Measurements from ENCODE around the gene ST7. TPM values are rescaled to one million over a fixed set of nuclear protein-coding genes. Genes with fewer than 3 reads are reported as not detected.

Gene ST7
- total and polyA plus RNA-seq, 2 donors (not counting 3 experiments of a cell fraction or from before 2014, with no cell fraction given) = 18.6 to 24.9 TPM

DNA sequence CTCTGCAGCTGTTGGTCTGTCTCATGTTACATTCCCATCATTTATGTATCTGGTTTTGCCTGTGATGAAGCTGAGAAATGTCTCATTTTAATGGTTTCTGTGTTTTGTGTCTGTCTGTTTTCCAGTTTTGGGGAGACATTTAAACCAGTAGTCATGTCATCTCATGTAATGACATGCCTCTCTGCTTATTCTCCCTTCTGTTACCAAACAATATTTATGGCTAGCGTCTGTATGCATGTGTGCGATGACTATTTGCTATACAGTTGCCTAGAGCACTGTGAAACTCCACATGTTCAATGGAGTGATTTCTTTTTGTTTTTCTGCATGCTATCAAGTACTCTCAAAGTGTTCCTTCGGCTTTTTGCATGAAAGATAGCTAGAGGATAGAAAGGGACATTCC is 132.0 kb downstream of the ST7 start:
- POLR2A ChIA-PET = no interaction called here
- peaks cover 1% of the 10 kb centered on the region for H3K79me2 ChIP-seq (ENCODE audit: control insufficient read depth, insufficient read depth, low read length)
- no peak for DNase-seq (ENCODE audit: low read depth, low spot score)
- intact Hi-C loops (cut with micrococcal nuclease) (no loop called here), dilution Hi-C loops (cut with MboI; ENCODE audit: extremely low pct_ligation_motif_present, low sequenced_read_pairs) (no loop called here)
- H3K4me3 ChIP-seq (replicated peaks in 1 of 3; ENCODE audit: insufficient read depth in 1 of 3, low read depth in 1 of 3, low read length in 3 of 3) = no peak overlapping the region
- BruUV-seq (replicated peaks) = no TSS peak
- H3K27ac ChIP-seq (ENCODE audit: insufficient read depth, low read depth, low read length) = no peak overlapping the region
- H3K9me1 ChIP-seq (replicated peaks; ENCODE audit: control insufficient read depth, extremely low read depth, insufficient read depth, low read length) = no peaks in the 10 kb centered on the region
- no peaks in the 10 kb centered on the region for H4K20me1 ChIP-seq (replicated peaks; ENCODE audit: control insufficient read depth, extremely low read depth, insufficient read depth, low read length)
- no peak overlapping the region for H3K9ac ChIP-seq (replicated peaks; ENCODE audit: extremely low read depth, insufficient read depth, low read length)
- no peak for FAIRE-seq
- CTCF ChIA-PET = interaction anchor here (0.7 to 1.9 kb wide), 4 partner anchors 11 to 41 kb away, joined by 3 to 7 read pairs (median 4); no protein-coding TSS in a partner anchor
- H3K36me3 ChIP-seq (ENCODE audit: control insufficient read depth in 2 of 2, extremely low read depth in 1 of 2, insufficient read depth in 2 of 2, low read length in 2 of 2) = no peaks in the 10 kb centered on the region
- no peak overlapping the region for H2AFZ ChIP-seq (ENCODE audit: low read depth, low read length)
- H3K27me3 ChIP-seq (ENCODE audit: control insufficient read depth in 2 of 2, insufficient read depth in 2 of 2, low read length in 2 of 2) = no peaks in the 10 kb centered on the region
- H3K9me3 ChIP-seq (replicated peaks; ENCODE audit: control insufficient read depth, insufficient read depth, low read length) = no peaks in the 10 kb centered on the region
- TF ChIP-seq POLR2A (IDR thresholded peaks at IDR 0.05; ENCODE audit: low read depth, low read length) = no peak
- TF ChIP-seq POLR2AphosphoS5 (IDR thresholded peaks at IDR 0.05; ENCODE audit: insufficient read depth, low read depth, low read length) = no peak
- no peak for TF ChIP-seq JUN (IDR thresholded peaks at IDR 0.05; ENCODE audit: borderline replicate concordance, insufficient read depth, insufficient read length, low read depth)
- peaks cover 9% of the 10 kb centered on the region for H3K4me1 ChIP-seq (ENCODE audit: control insufficient read depth, extremely low read depth, insufficient read depth, low read length)
- no peak overlapping the region for H3K4me2 ChIP-seq (ENCODE audit: insufficient read depth, low read length)

DNA sequence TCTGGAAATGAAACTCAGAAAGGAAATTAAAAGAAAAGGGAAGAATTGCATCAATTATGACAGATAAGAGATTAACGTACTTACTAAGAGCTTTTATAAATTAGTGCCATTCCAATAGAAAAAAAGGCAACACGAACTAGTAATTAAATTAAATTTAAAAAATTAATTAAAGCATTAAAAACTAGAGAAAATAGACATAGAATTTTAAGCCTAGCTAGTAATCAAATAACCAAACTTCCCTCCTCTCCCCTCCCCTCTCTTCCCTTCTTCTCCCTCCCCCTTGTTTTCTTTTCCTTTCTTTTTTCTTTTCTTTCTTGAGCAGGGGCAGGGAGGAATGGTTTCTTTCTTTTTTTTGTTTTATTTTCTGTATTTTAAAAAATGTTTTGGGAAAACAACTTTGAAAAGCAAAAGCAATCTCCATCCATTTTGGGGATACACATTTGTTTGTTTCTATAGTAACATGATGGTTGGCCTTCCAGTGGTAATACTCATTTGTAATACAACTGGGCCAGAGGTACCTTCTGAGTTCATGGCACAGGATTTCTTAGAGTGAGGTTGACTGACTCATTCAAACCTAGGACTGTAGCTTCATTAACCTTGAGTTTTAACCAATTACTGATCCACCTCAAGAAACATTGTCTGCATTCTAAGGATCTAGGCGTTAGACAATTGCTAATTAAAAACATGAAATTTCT is 132.6 kb downstream of the ST7 start:
- POLR2A ChIA-PET = no interaction called here
- no TSS peak for BruUV-seq (replicated peaks)

More for the DNA sequence above, 132.6 kb downstream of the ST7 start:
- Histone ChIP-seq H3K4me2 (ENCODE audit: insufficient read depth, low read length) (no peak overlapping the region), H2AFZ (ENCODE audit: low read depth, low read length) (no peak overlapping the region), H3K9ac (replicated peaks; ENCODE audit: extremely low read depth, insufficient read depth, low read length) (no peak overlapping the region), H3K4me3 (replicated peaks in 1 of 3; ENCODE audit: insufficient read depth in 1 of 3, low read depth in 1 of 3, low read length in 3 of 3) (no peak overlapping the region), H3K36me3 (ENCODE audit: control insufficient read depth in 2 of 2, extremely low read depth in 1 of 2, insufficient read depth in 2 of 2, low read length in 2 of 2) (no peaks in the 10 kb centered on the region), H4K20me1 (replicated peaks; ENCODE audit: control insufficient read depth, extremely low read depth, insufficient read depth, low read length) (no peaks in the 10 kb centered on the region), H3K9me3 (replicated peaks; ENCODE audit: control insufficient read depth, insufficient read depth, low read length) (no peaks in the 10 kb centered on the region), H3K27ac (ENCODE audit: insufficient read depth, low read depth, low read length) (no peak overlapping the region), H3K9me1 (replicated peaks; ENCODE audit: control insufficient read depth, extremely low read depth, insufficient read depth, low read length) (no peaks in the 10 kb centered on the region), H3K27me3 (ENCODE audit: control insufficient read depth in 2 of 2, insufficient read depth in 2 of 2, low read length in 2 of 2) (no peaks in the 10 kb centered on the region), H3K4me1 (ENCODE audit: control insufficient read depth, extremely low read depth, insufficient read depth, low read length) (peaks cover 9% of the 10 kb centered on the region), H3K79me2 (ENCODE audit: control insufficient read depth, insufficient read depth, low read length) (peaks cover 1% of the 10 kb centered on the region)
- TF ChIP-seq EZH2 (IDR thresholded peaks at IDR 0.05; ENCODE audit: borderline replicate concordance, low read depth, low read length, severe bottlenecking) (no peak), POLR2AphosphoS5 (IDR thresholded peaks at IDR 0.05; ENCODE audit: insufficient read depth, low read depth, low read length) (no peak), CTCF (IDR thresholded peaks at IDR 0.05; ENCODE audit: extremely low read depth in 1 of 2, insufficient read depth in 1 of 2, low read depth in 1 of 2, low read length in 2 of 2) (no peak), JUN (IDR thresholded peaks at IDR 0.05; ENCODE audit: borderline replicate concordance, insufficient read depth, insufficient read length, low read depth) (no peak), MYC (IDR thresholded peaks at IDR 0.05; ENCODE audit: low read depth, low read length) (no peak), GATA2 (IDR thresholded peaks at IDR 0.05; ENCODE audit: insufficient read depth, insufficient read length, low read depth, low read length) (no peak), MAX (IDR thresholded peaks at IDR 0.05; ENCODE audit: insufficient read depth, insufficient read length) (no peak), POLR2A (IDR thresholded peaks at IDR 0.05; ENCODE audit: low read depth, low read length) (no peak), FOS (IDR thresholded peaks at IDR 0.05; ENCODE audit: borderline replicate concordance, insufficient read depth, low read length) (no peak)
- CTCF ChIA-PET = interaction anchor here (0.7 to 1.9 kb wide), 4 partner anchors 14 to 40 kb away, joined by 3 to 7 read pairs (median 4); no protein-coding TSS in a partner anchor
- no peak for FAIRE-seq
- intact Hi-C loops (cut with micrococcal nuclease) (no loop called here), dilution Hi-C loops (cut with MboI; ENCODE audit: extremely low pct_ligation_motif_present, low sequenced_read_pairs) (no loop called here)
- no peak for DNase-seq (ENCODE audit: low read depth, low spot score)

Data from endothelial cell of umbilical vein (primary cell).